ENCODE measurements around the gene FREM1.

The FREM1 gene

DNA sequence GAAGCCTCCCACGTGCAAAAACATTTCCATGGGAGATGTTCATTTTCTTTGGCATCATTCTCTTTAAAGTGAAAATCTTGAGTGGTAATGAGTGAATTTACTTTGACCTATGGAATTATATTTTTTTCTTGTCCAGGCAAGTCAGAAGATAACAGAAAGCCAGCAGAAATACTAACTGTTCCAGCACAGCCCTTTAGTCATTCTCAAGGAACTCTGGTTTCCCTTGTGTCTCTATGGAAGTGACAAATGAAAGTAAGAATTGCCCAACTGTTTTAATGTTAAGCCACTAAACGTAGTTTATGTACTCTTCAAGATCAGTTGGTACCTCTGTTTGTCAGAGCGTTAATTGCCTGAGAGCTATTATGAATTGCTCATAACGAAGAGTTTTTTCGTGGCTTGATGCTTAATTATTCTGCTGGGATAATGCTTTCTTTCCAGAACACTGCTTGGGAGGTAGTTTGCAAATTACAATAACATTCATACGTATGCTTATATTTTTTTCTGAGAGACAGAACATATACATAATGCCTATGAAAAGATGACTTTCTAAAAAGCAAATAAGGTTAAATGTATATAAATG, 103.2 kb downstream of the FREM1 start:
- no peak for DNase-seq

DNA sequence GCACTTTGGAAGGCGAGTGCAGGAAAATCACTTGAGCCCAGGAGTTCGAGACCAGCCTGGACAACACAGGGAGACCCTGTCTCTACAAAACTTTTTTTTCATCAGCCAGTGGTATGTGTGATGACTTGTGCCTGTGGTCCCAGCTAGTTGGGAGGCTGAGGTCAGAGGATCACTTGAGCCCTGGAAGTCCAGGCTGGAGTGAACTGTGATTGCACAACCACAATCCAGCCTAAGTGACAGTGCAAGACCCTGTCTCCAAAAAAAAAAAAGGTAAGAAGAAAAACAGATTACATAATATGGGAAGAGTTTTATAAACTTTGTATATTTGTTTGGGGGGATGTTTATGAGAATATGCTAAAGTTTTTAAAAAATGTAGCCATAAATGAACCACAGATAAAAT, 111.2 kb downstream of the FREM1 start:
- no peak for DNase-seq

DNA sequence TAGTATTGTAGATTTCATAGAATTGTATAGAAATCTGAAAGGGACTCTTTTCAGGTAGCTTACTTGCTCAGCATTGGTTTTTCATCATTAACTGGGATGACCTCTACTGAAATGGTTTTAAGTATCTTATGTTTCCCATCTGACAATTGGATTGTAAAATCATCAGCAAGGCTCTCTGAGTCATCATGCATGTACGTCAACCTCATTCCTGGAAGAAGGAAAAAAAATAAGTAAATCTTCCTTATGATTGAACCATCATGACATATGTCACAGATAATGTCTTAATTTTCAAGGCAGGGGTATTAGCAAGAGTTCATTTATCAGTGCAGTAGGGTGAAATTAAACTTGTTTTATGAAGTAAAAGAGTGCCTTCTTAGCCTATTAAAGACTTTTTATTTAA, 112.8 kb downstream of the FREM1 start:
- DNase-seq = no peak

DNA sequence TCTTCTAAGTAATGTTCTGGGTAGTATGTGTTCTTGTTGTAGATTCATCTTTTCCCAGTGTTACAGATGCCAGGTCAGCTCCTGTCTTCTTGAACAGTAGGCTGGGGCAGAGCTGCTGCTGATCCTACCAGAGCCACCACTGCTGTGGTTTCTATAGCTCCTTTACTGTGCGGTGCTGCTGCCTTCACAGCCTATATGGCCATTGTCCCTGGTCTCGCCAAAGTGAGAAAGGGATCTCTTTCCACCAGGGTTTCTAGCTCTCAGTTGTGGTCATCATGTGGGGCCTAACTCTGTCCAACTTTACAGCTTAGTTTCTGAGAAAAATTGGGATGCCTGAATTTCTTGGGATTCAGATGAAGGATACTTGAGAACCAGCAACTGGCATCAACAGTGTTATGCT, 116.8 kb downstream of the FREM1 start:
- no peak for DNase-seq

DNA sequence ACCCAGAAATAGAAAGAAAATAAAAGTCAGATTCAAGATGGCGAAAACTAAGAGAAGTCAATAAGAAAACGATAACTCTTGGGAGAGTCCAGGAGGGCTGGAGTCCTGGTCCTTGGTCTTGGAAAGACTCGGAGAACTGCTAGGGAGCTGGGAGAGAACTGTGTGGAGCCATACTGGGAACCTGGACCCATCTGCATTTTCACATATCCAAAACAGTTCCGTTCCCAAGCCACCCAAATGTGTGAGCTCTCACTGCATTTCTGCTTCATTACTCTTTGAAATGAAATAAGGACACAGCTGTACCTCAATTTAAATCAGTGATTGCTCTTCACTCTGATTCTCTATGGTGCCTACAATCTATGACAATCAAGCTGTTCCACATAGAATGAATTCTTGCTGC, 119.6 kb downstream of the FREM1 start:
- no peak for DNase-seq

DNA sequence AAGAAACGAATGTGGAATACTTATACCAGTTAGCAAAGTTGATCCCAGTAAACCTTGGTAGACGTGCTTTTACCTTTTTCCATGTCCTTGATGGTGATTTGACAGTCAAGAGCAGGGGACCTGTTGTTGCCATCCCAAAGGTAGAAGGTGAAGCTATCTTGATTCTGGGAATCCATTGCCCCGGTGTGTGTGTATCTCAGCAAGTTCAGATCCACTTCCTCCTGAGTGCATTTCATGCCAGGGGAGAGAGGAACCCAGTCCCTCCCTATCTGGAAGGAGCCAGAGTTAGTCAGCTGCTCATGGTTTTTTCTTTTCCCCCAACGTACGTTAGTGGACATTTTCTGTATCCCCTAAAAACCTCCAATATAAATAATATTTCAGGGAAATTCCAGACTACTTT, 121.4 kb downstream of the FREM1 start:
- DNase-seq = no peak

DNA sequence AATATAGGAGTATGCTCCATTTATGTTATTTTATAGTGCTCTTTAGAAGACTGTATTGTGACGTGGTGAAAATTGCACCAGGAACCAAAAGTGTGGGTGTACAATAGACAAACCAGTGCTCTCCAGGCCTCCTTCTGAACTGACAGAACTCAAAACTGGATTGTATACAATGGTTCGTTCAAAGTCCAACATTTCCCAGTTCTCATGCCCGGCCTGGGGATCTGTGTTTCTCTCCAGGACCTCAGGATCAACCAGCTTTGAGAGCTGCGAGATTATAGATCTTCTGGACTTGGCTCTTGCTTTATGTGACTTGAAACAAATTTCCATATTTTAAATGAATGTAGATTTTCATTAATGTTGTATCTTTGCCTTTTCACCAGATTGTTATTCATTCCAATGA, 126.9 kb downstream of the FREM1 start:
- no peak for DNase-seq

DNA sequence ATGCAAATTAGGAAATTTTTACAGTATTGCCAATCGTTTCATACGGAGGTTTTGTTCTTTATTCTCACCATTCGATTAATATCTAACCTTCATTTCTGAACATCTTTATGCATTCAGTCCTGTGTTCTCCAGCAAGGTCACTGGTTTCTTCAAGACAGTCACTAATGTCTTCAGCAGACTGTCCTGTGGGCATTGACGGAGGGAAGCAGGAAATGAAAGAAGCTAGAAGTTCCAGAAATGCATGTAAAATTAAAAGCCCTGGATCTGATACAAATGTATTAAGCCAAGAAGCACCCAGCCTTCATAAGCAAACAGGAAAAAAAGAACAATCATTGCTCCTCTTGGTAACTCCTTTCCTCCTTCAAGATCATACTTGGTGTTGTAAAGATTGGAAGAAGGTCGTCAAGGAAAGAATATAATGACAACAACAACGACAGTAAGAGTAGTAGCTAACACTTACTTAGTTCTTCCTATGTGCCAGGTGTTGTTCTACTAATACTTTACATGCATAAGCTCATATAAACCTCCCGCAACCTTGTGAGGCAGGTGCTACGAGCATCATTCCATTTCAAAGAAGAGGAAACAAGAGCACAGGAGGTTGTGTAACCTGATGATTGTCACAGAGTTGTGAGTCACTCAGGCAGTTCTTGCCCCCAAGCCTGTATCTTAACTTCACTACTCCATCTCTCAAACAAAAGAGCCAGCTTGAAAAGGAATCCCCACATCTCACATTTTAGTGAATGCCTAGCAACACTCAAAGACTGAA, 127.8 kb downstream of the FREM1 start:
- no peak for DNase-seq

DNA sequence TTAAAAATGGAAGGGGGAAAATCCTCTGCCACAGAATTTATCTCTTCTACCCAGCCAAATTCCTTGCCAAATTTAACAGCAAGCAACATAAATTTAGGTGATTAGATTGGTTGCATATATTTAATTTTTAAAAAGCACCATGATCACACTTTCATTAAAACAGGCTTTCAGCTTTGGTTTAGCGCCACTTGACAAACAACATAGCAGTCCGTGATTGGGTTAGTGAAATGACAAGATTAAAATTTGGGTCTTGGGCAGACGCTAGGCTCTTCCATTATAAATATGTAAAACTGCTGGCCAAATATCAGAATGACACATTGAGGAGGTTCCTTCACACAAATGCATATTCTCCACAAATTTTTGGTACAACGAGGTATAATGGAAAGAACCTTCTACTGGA, 129.5 kb downstream of the FREM1 start:
- DNase-seq = no peak

DNA sequence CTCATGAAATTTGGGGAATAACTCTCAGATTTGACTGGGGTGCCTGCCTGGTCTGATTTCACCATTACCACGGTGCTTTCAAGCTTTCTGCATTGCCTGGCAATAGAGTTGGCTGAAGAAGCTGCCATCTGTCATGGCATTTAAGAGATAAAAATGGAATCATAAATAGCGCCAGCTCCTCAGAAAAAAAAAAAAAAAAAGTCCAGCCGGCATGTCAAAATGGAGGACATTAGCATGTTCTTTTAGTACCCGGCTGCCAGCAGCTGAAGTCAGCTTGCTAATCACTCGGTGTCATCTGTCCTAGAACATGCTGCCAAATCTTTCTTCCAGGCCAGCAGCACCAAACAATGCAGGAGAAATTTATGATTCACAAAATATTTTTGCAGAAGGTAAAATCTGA, 130.0 kb downstream of the FREM1 start:
- no peak for DNase-seq

DNA sequence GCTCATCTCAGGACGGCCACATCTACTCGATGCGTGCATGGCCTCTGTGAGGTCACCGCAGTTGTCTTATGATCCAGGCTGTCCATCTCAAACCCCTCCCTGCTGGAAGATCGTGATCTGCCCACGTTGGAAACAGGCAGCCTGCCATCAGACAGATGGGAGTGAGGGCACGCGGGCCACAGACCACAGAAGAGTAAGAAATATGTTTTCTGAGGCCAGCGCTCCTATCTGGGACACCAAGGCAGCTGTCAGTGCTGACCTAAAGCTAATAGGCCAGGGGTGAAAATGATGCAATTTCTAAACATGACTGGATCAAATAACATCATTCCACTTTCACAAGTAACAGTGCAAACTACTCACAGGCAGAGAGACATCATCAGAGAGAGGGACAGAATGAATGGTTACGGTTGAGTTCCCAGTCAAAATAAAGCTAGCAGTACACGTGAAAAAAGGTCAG, 130.6 kb downstream of the FREM1 start:
- no peak for DNase-seq

DNA sequence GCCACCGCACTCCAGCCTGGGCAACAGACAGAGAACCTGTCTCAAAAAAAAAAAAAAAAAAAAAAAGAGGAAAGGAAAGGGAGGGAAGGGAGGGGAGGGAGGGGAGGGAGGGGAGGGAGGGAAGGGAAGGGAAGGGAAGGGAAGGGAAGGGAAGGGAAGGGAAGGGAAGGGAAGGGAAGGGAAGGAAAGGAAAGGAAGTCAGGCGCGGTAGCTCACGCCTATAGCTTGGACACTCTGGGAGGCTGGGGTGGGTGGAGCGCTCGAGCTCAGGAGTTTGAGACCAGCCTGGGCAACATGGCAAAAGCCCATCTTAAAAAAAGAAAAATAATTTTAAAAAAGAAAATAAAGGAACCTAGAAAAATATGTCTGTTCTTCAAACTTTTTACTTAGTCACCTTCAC, 131.7 kb downstream of the FREM1 start:
- DNase-seq = no peak

DNA sequence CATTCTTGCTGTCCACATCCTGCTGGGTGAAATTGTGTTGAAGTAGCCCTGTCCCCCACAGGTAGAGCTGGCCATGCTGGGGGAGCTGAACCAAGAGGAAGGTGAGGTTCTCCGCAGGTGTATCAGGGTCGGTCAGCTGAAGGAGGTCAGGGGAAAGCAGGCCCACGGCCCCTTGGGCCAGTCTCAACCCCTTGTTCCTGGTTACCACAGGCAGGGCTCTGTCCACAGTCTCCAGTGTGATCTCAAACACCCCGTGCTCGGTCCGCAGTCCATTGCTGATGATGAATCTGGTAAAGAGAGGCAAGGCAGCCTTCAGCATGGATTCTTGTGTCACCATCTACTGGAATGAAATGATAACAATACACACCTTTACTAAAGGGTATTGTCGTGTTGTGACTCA, 134.3 kb downstream of the FREM1 start:
- no peak for DNase-seq

DNA sequence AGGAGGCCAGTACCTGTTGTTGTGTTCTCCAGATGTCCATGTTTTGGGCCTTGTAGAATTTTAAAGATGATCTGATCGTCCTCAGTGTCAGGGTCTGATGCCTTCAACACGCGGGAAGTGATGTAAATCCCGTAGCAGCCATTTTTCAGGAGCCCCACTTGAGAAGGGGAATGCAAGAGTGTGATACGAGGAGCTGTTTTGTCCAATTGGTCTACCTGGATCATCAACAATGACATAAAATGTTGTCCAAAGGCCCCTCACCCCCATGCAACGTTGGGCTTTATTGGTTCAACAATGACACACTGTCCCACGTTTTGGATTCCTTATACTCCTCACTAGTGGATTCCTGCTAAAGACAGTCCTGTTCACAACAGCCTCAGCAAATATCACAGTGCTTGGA, 139.6 kb downstream of the FREM1 start:
- DNase-seq = no peak

DNA sequence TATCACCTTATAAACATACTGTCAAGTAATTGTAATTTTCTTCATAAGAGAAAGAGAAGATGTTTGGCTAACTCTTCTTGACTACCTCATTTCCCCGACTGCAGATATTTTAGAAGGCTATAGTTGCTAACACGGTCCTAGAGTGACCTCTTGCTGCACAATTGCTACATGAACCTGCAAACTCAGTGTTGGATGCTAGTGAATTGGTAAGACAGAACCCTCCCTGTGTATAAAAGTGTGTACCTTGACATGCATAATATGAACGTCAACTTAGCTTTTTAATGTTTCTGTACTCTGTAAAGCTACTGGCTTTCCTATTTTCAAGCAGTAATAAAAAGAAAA, 141.0 kb downstream of the FREM1 start:
- no peak for DNase-seq

DNA sequence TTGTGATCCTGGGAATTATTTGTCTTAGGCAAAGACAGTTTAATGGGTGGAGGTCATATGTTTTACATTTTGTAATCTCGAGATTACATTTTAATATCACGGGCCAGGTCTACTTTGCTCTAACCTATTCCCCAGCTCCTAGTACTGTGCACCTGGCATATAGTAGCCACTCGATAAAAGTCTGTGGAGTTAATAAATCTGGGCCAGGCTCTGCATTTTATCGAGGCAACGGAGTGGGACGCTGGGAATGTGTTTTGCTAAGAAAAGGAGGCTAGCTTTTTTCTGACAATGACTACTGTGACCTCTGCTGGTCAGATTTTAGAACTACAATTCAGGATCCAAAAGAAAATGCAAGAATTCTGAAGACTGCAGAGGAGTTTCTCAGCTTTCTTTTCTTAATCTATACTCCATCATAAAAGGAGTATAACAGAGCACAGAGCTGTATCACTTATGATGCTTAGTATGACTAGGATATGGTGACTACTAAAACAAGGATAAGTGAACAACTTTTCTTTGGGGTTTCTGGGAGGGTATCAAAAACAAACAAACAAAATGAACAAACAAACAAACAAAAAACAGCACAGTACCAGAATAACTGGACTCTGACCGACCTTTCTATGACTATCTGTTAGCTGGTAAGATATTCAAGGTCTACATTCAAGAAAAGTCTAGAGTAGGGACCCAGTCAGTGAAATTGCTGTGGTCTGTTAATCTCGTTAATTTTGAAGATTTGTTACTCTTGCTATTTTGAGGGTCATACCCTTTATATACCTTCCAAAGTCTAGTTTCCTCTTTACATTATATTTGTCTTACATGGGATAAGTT, 141.6 kb downstream of the FREM1 start:
- DNase-seq = no peak

DNA sequence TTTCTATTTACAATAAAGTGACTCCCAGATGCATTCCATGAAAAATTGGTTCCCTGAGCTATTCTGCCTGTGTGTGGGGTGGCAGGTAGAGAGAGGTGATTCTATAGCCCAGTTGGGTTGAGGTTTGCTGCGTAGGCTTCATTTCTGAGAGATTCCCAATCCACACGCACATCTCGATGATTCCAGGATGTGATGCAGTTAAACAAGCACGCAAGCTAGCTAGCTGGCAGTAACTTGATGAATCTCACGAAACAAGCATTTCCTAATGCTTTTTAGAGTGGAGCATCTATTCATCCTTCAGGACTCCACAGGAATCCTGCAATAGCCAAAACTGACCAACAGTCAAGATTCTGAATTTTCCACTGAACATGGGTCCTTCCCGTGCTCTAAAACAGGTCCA, 143.9 kb downstream of the FREM1 start:
- DNase-seq = no peak

DNA sequence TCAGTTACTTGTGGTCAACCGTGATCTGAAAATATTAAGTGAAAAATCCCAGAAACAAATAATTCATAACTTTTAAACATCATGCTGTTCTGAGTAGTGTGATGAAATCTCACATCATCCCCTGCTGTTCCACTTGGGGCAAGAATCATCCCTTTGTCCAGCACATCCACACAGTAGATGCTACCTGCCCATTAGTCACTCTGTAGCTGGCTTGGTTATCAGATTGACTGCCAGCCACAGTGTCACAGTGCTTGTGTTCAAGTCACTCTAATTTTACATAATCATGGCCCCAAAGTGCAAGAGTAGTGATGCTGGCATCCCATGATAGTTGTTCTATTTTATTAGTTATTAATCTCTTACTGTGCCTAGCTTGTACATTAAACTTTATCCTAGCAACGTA, 148.6 kb downstream of the FREM1 start:
- DNase-seq = no peak

DNA sequence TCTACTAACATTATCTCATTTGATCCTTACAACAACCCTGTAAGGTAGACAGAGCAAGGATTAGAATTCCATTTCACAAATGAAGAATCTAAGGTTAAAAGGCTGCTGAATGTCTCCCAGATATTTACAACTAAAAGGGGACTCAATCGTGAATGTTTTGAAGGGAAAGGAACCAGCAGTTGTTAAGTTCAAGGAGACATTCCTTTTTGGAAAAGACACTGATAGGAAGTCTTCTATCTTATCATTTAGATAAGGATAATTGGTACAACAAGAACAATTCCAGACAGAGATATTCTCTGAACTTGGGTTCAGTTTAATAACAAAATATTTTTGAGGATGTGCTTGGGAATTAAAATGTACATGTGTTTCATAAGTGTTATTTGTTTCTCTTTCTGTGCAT, 150.2 kb downstream of the FREM1 start:
- DNase-seq = no peak

DNA sequence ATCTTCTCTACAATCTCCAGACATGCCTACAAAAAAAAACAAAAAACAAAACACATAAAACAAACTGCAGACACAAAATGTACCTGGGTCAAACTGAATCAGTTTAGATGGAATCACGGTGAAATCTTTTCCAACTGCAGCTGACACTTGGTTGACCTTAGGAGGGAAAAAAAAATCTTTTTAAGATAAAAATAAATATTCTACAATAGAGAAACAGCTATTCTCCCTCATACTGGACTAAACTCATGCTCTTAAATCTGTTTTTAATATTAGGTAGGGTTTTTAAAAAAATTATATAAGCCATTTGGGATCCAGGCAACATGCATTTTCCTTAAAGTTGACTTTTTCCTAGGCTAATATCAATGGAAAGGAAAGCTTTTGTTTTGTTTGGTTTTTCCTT, 153.9 kb downstream of the FREM1 start:
- no peak for DNase-seq

DNA sequence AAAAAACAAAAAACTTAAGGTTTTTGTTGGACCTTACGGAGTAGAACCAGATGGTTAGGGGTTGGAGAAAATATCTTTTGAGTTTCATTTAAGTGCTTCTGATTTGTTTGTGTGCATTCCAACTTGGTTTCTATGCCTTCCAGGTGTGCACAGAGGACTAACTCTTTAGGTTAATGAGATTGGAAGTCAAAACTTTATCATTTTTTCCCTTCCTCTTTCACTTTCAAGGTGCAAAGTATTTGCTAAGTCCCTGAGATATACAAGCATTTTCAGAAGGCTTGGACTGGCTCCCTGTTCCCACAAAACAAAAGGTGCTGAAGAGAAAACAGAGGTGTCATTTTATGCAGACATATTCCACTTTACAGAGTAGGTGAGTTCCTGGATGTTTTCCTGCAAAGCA, 157.4 kb downstream of the FREM1 start:
- no peak for DNase-seq

DNA sequence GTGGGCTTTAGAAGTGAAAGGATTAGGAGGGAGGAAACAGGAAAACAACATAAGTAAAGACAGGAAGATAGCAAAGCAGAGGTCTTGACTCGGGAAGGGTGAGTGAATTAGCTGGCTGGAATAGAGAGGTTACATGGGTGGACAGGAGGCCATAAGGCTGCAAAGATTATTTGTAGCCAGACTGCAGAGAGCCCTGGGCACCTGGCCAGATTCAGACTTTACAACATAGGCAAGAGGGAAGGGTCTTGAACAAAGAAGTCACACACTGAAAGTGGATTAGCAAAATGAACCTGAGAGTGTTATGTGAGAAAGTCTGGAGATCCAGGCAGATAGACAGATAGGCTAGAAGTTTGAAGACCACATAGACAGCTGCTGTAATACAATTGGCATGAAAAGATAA, 158.0 kb downstream of the FREM1 start:
- DNase-seq = no peak

DNA sequence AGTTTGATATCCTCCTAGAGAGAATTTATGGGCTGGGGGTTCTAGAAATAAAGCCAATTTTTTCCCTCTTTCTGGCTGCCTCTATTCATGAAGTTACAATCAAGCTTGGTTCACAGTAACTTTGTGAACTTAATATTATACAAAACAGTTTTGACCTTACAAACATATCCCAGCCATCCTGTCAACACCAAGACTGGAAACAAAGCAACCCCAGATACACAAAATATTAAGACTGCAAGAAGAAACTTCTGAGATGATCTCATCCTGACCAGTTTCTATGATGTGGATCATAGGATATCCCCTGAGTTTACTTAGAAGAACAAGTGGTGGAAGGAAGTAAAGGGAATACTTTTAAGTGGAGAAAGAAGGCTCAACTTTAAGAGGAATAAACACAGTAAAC, 159.4 kb downstream of the FREM1 start:
- DNase-seq = no peak

DNA sequence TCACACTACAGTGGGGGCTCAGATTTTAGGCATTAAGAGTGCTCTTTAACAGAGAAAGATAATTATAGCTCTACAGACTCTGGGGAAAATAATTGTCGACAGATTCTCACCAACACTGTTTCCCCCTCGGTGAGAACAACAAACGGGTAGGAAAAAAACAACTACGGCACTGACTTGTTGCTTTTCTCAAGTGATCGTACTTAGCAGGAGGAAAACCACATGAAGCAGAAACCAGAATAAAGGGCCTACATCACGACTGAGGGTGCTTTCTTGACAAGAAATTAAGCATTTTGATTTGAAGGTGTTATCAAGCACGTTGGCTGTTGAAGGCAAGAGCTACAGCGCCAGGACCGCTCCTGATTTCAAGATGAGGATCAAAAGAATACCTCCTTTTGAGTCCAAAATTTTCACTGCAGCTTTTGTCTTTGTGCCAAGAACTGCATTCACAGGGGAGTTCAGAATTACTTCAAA, 160.5 kb downstream of the FREM1 start:
- no peak for DNase-seq
